WTC11 (cell line): ENCODE data around the gene CD244. TPM values are rescaled to one million over a fixed set of nuclear protein-coding genes. Genes with fewer than 3 reads are reported as not detected.

ENCODE experiments used
- ATAC-seq: fragments of 200-7000 bp; cut with Tn5 transposase; 2 replicates; pipeline ENCODE4 v1.10.0; 2021; ENCODE audit warnings: mild to moderate bottlenecking, moderate library complexity
- CTCF ChIA-PET: fragments of 300-600 bp; sonication (Branson Sonifier 250); formaldehyde crosslinking; loops from one replicate; lab custom pipeline; 2021; ENCODE audit warnings: antibody characterized with exemption; lab: Charles Lee
- POLR2A ChIA-PET: fragments of 350-600 bp; sonication (Branson Sonifier 250); formaldehyde crosslinking; loops from one replicate; lab custom pipeline; 2021; ENCODE audit warnings: antibody characterized with exemption; lab: Charles Lee
- DNase-seq: peaks from one replicate; pipeline ENCODE4 v3.0.0; 2021; ENCODE audit warnings: low spot score
- H3K27ac Mint-ChIP-seq: 2 replicates; pipeline ENCODE4 v1.8.0; 2021; ENCODE audit warnings: mixed read lengths
- H3K27me3 Mint-ChIP-seq: 2 replicates; pipeline ENCODE4 v1.8.0; 2021; ENCODE audit warnings: low read depth, mild to moderate bottlenecking, moderate library complexity, mixed read lengths
- H3K36me3 Mint-ChIP-seq: 2 replicates; pipeline ENCODE4 v1.8.0; 2021; ENCODE audit warnings: mixed read lengths
- H3K4me1 Mint-ChIP-seq: 2 replicates; pipeline ENCODE4 v1.8.0; 2022; ENCODE audit warnings: mixed read lengths
- H3K4me3 Mint-ChIP-seq: 2 replicates; pipeline ENCODE4 v1.8.0; 2021; ENCODE audit warnings: mild to moderate bottlenecking, moderate library complexity, mixed read lengths
- H3K9me3 Mint-ChIP-seq: 2 replicates; pipeline ENCODE4 v1.8.0; 2021; ENCODE audit warnings: mixed read lengths
- ATF6 ChIP-seq: sonication (generic); formaldehyde crosslinking; IDR thresholded peaks from 2 replicates; pipeline ENCODE4 v1.8.1; 2023; ENCODE audit warnings: mild to moderate bottlenecking, missing genetic modification reagents
- CREM ChIP-seq: sonication (generic); formaldehyde crosslinking; IDR thresholded peaks from 2 replicates; pipeline ENCODE4 v1.8.1; 2022; ENCODE audit warnings: mild to moderate bottlenecking, missing genetic modification reagents, moderate library complexity
- E2F1 ChIP-seq: sonication (generic); formaldehyde crosslinking; IDR thresholded peaks from 2 replicates; pipeline ENCODE4 v1.8.0; 2022; ENCODE audit warnings: mild to moderate bottlenecking, missing genetic modification reagents
- GABPB1 ChIP-seq: sonication (generic); formaldehyde crosslinking; IDR thresholded peaks from 2 replicates; pipeline ENCODE4 v1.8.1; 2023; ENCODE audit warnings: mild to moderate bottlenecking, missing genetic modification reagents
- IRF2 ChIP-seq: sonication (generic); formaldehyde crosslinking; IDR thresholded peaks from 2 replicates; pipeline ENCODE4 v1.8.0; 2022; ENCODE audit warnings: low read depth, missing genetic modification reagents, borderline replicate concordance
- JUN ChIP-seq: sonication (generic); formaldehyde crosslinking; IDR thresholded peaks from 2 replicates; pipeline ENCODE4 v1.8.0; 2023; ENCODE audit warnings: mild to moderate bottlenecking, missing genetic modification reagents
- NFYB ChIP-seq: sonication (generic); formaldehyde crosslinking; conservative IDR thresholded peaks from 2 replicates; pipeline ENCODE4 v1.8.0; 2022; ENCODE audit warnings: low read depth, missing genetic modification reagents
- NR1H2 ChIP-seq: sonication (generic); formaldehyde crosslinking; IDR thresholded peaks from 2 replicates; pipeline ENCODE4 v1.9.0; 2021; ENCODE audit warnings: mild to moderate bottlenecking, moderate library complexity, missing genetic modification reagents
- PRDM15 ChIP-seq: sonication (generic); formaldehyde crosslinking; IDR thresholded peaks from 2 replicates; pipeline ENCODE4 v1.8.0; 2022; ENCODE audit warnings: missing genetic modification reagents
- PRRX2 ChIP-seq: fragments of 250-450 bp; sonication (Bioruptor Pico); IDR thresholded peaks from 2 replicates; pipeline ENCODE4 v1.8.0; 2021; ENCODE audit warnings: mild to moderate bottlenecking
- RORB ChIP-seq: fragments of 250-450 bp; sonication (Bioruptor Pico); IDR thresholded peaks from 2 replicates; pipeline ENCODE4 v1.9.0; 2021; ENCODE audit warnings: mild to moderate bottlenecking
- ZBTB21 ChIP-seq: sonication (generic); formaldehyde crosslinking; IDR thresholded peaks from 2 replicates; pipeline ENCODE4 v1.8.1; 2023; ENCODE audit warnings: mild to moderate bottlenecking, missing genetic modification reagents, borderline replicate concordance
- ZNF121 ChIP-seq: sonication (generic); formaldehyde crosslinking; IDR thresholded peaks from 2 replicates; pipeline ENCODE4 v1.8.0; 2023; ENCODE audit warnings: missing genetic modification reagents
- ZNF281 ChIP-seq: sonication (generic); formaldehyde crosslinking; IDR thresholded peaks from 2 replicates; pipeline ENCODE4 v1.8.0; 2023; ENCODE audit warnings: mild to moderate bottlenecking, missing genetic modification reagents
- ZNF416 ChIP-seq: fragments of 250-450 bp; sonication (Bioruptor Pico); IDR thresholded peaks from 2 replicates; pipeline ENCODE4 v1.9.0; 2021; ENCODE audit warnings: mild to moderate bottlenecking, inconsistent platforms
- total RNA-seq: library from RNA; stranded (reverse); gene quantifications from 3 replicates; pipeline ENCODE4 v1.2.3, GENCODE V29; 2021
- TF ChIP-seq, protein P1 (sequence below): fragments of 250-450 bp; sonication (Bioruptor Pico); IDR thresholded peaks from 2 replicates; pipeline ENCODE4 v1.8.0; 2021; ENCODE audit warnings: mild to moderate bottlenecking
- TF ChIP-seq, protein P2 (sequence below): sonication (generic); formaldehyde crosslinking; IDR thresholded peaks from 2 replicates; pipeline ENCODE4 v1.8.1; 2022; ENCODE audit warnings: low read depth, missing genetic modification reagents, borderline replicate concordance
- TF ChIP-seq, protein P3 (sequence below): sonication (generic); formaldehyde crosslinking; IDR thresholded peaks from 2 replicates; pipeline ENCODE4 v1.8.0; 2022; ENCODE audit warnings: mild to moderate bottlenecking, missing genetic modification reagents
- TF ChIP-seq, protein P4 (sequence below): fragments of 200-600 bp; IDR thresholded peaks from 2 replicates; pipeline ENCODE4 v1.8.0; 2022; ENCODE audit warnings: antibody characterized with exemption

Gene CD244
- total RNA-seq, 1 experiment from 2014 or later, result not detected

- Mint-ChIP-seq H3K4me1 (peaks cover 21% of the 10 kb centered on the region), H3K27ac (no peak overlapping the region), H3K9me3 (no peaks in the 10 kb centered on the region), H3K4me3 (no peak overlapping the region)
- ChIA-PET CTCF (interaction anchor here (0.7 to 6.3 kb wide), 15 partner anchors 13 to 261 kb away, joined by 3 to 78 read pairs (median 7); partner anchors contain the start of genes ITLN1 and ITLN2), POLR2A (interaction anchor here (0.6 kb wide), 1 partner anchor 154 kb away, joined by 3 read pairs; no protein-coding TSS in a partner anchor)
- no peak for ATAC-seq
- DNase-seq, result no peak
- TF ChIP-seq ZNF416 (no peak), ZNF281 (CRISPR knock-in tag) (no peak), GABPB1 (no peak), IRF2 (CRISPR knock-in tag) (no peak), RORB (CRISPR knock-in tag) (no peak), PRDM15 (no peak), ATF6 (no peak)
- TF ChIP-seq, protein P1, sequence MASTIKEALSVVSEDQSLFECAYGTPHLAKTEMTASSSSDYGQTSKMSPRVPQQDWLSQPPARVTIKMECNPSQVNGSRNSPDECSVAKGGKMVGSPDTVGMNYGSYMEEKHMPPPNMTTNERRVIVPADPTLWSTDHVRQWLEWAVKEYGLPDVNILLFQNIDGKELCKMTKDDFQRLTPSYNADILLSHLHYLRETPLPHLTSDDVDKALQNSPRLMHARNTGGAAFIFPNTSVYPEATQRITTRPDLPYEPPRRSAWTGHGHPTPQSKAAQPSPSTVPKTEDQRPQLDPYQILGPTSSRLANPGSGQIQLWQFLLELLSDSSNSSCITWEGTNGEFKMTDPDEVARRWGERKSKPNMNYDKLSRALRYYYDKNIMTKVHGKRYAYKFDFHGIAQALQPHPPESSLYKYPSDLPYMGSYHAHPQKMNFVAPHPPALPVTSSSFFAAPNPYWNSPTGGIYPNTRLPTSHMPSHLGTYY (CRISPR knock-in tag), result no peak
- TF ChIP-seq, protein P2, sequence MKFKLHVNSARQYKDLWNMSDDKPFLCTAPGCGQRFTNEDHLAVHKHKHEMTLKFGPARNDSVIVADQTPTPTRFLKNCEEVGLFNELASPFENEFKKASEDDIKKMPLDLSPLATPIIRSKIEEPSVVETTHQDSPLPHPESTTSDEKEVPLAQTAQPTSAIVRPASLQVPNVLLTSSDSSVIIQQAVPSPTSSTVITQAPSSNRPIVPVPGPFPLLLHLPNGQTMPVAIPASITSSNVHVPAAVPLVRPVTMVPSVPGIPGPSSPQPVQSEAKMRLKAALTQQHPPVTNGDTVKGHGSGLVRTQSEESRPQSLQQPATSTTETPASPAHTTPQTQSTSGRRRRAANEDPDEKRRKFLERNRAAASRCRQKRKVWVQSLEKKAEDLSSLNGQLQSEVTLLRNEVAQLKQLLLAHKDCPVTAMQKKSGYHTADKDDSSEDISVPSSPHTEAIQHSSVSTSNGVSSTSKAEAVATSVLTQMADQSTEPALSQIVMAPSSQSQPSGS (CRISPR knock-in tag), result no peak
- TF ChIP-seq, all 79 proteins: peak for 0
- Mint-ChIP-seq H3K36me3 (no peaks in the 10 kb centered on the region), H3K27me3 (no peaks in the 10 kb centered on the region; the same call in 1 of the 2 replicates)
Measured at GRCh38 chr1:160836561-160836960, 26.1 kb downstream of the CD244 start.

DNA sequence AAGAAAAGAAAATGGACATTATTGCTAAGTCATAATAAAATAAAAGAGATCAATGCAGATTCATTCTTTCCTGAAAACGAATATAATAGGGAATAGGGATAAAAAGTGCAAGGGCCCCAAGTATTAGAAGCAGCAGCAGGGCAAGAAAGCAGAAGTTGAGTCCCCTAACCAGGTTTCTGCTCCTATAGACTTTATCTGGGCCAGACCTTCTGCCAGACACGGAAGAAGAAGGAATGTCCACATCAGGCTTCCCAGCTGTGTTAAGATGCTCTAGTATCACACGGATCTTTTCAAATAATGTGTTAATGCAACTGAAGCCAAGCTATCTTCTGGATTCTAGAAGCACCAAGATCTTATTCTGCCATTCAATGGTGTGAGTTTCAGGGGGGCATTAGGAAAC is 26.9 kb downstream of the CD244 start:
- no peak for DNase-seq
- no peak for TF ChIP-seq CREM (CRISPR knock-in tag)
- no peak for TF ChIP-seq ZBTB21
- TF ChIP-seq, protein P1 (CRISPR knock-in tag), result no peak
- TF ChIP-seq E2F1 (CRISPR knock-in tag), result no peak
- TF ChIP-seq NFYB (CRISPR knock-in tag), result no peak
- no peak for TF ChIP-seq JUN (CRISPR knock-in tag)
- no peak for TF ChIP-seq NR1H2
- TF ChIP-seq, protein P3, sequence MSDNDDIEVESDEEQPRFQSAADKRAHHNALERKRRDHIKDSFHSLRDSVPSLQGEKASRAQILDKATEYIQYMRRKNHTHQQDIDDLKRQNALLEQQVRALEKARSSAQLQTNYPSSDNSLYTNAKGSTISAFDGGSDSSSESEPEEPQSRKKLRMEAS (CRISPR knock-in tag), result no peak
- no peak for TF ChIP-seq PRRX2 (CRISPR knock-in tag)
- TF ChIP-seq, protein P4, sequence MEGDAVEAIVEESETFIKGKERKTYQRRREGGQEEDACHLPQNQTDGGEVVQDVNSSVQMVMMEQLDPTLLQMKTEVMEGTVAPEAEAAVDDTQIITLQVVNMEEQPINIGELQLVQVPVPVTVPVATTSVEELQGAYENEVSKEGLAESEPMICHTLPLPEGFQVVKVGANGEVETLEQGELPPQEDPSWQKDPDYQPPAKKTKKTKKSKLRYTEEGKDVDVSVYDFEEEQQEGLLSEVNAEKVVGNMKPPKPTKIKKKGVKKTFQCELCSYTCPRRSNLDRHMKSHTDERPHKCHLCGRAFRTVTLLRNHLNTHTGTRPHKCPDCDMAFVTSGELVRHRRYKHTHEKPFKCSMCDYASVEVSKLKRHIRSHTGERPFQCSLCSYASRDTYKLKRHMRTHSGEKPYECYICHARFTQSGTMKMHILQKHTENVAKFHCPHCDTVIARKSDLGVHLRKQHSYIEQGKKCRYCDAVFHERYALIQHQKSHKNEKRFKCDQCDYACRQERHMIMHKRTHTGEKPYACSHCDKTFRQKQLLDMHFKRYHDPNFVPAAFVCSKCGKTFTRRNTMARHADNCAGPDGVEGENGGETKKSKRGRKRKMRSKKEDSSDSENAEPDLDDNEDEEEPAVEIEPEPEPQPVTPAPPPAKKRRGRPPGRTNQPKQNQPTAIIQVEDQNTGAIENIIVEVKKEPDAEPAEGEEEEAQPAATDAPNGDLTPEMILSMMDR, result no peak
- TF ChIP-seq ZNF121 (CRISPR knock-in tag), result no peak

More for the DNA sequence above, 26.9 kb downstream of the CD244 start:
- H3K36me3 Mint-ChIP-seq, result no peaks in the 10 kb centered on the region
- no peaks in the 10 kb centered on the region; the same call in 1 of the 2 replicates for H3K27me3 Mint-ChIP-seq
- no peaks in the 10 kb centered on the region for H3K9me3 Mint-ChIP-seq
- POLR2A ChIA-PET, result no interaction called here
- H3K27ac Mint-ChIP-seq, result no peak overlapping the region
- CTCF ChIA-PET, result interaction anchor here (1.2 to 6.3 kb wide), 13 partner anchors 8 to 262 kb away, joined by 4 to 78 read pairs (median 7); partner anchors contain the start of genes ITLN1 and ITLN2
- H3K4me3 Mint-ChIP-seq, result no peak overlapping the region
- no peak for ATAC-seq
- H3K4me1 Mint-ChIP-seq, result peaks cover 21% of the 10 kb centered on the region
